HG03565 (cell line): ENCODE measurements around the gene EPHA3.

Experiments
- ATAC-seq: cut with Tn5 transposase; IDR thresholded peaks from one replicate; pipeline ENCODE4 v1.9.1; 2021; ENCODE audit warnings: mild to moderate bottlenecking, moderate library complexity; ENCODE audit not compliant: unreplicated experiment

EPHA3 gene

GRCh38 chr3:89223188-89223587, 115.8 kb downstream of the EPHA3 start:
- ATAC-seq = no peak

GRCh38 chr3:89227218-89227617, 119.8 kb downstream of the EPHA3 start:
- ATAC-seq = no peak

GRCh38 chr3:89227634-89228033, 120.2 kb downstream of the EPHA3 start:
- no peak for ATAC-seq

DNA sequence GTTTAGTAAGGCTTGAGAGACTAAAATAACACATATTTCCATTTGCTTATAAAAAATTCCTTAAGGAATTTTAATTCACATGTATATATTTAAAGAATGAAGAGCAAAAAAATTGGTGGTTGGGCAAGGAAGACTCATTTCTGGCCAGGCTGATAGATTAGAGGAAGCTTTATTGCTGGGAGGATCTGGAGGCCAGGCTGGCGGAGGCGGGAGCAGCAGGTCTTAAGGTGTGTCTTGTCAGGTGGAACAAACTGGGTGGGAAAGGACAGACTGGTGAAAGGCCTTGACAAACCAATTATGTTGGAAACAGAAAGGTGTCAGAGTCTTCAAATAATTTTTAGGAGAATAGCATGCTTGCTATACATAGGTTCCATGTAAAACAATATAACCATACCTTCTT, 124.7 kb downstream of the EPHA3 start:
- no peak for ATAC-seq

- ATAC-seq = no peak
Measured at GRCh38 chr3:89234620-89235019, 127.2 kb downstream of the EPHA3 start.

DNA sequence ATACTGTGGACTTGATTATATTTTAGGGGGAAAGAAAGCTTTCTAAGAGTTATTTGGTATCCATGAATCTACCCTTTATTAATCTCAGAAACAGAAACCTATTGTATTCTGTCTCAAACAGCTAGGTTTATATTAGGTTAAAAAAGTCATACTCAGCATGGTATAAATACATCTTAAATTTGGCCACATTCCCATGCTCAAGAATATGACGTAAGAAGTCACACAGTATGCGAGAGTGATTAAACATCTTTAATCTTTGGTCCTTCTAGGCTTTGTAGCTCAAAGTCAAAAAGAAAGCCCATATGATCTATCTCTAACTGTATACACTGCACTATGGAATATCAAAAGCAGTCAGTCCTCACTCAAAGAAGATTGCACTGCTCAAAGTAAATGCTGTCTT, 131.4 kb downstream of the EPHA3 start:
- ATAC-seq = no peak

- no peak for ATAC-seq
Measured at GRCh38 chr3:89239774-89240173, 132.4 kb downstream of the EPHA3 start.

GRCh38 chr3:89245612-89246011, 138.2 kb downstream of the EPHA3 start:
- no peak for ATAC-seq

- ATAC-seq = no peak
Measured at GRCh38 chr3:89246326-89246725, 138.9 kb downstream of the EPHA3 start.

GRCh38 chr3:89250742-89251141, 143.3 kb downstream of the EPHA3 start:
- no peak for ATAC-seq

DNA sequence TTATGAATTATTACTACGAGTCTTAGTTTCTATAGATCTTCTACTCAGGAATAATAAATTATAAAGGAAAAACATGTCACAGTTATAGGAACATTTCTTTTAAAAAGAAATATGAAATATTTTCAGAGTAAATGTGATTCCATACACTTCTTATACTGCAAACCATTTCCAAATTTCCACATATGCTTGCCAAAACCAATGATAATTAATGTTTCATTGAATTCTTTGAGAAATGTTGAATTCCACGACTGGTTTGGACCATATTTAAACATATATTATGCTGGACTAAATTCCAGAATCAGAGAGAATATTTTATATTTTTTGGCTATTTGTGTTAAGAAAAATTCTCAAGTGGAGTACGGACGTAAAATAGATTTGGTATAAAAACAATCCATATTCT, 144.6 kb downstream of the EPHA3 start:
- ATAC-seq = no peak

- no peak for ATAC-seq
Measured at GRCh38 chr3:89252860-89253259, 145.4 kb downstream of the EPHA3 start.

GRCh38 chr3:89256395-89256794, 149.0 kb downstream of the EPHA3 start:
- no peak for ATAC-seq

- no peak for ATAC-seq
Measured at GRCh38 chr3:89256882-89257281, 149.5 kb downstream of the EPHA3 start.

DNA sequence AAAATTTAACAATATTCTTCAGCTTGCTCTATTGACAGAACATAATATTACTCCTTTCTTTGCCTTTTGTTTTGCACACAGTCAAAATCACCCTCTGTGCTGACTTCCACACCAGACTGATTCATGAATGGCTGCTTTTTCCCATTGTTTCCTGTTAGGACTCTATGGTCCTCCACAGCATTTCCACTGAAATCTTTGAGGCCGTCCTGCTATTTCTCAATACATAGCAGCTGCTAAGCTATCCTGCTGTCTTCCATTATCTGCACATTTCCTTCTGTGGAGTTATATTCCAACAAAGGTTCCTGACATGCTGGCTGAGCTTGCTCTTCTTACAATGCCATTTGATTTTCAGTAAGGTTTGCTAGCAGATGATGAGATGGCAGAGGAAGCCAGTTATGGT, 153.3 kb downstream of the EPHA3 start:
- ATAC-seq = no peak

DNA sequence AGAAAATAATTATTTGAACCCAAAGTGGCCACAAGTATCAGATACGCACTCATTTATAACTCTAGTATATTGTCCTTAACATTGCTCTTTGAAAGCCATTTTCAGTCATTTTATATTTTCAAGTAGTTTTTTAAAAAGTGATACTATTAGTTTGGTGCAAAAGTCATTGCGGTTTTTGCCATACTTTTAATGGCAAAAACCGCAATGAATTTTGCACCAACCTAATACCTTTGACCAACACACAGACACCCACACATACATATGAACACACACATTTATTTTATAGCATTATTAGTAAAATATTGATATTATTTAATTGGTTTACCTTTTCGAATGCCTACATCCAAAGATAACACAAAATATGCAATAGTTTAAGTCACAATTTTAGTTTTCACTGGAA, 154.3 kb downstream of the EPHA3 start:
- no peak for ATAC-seq

GRCh38 chr3:89262309-89262929, 155.0 kb downstream of the EPHA3 start:
- no peak for ATAC-seq

DNA sequence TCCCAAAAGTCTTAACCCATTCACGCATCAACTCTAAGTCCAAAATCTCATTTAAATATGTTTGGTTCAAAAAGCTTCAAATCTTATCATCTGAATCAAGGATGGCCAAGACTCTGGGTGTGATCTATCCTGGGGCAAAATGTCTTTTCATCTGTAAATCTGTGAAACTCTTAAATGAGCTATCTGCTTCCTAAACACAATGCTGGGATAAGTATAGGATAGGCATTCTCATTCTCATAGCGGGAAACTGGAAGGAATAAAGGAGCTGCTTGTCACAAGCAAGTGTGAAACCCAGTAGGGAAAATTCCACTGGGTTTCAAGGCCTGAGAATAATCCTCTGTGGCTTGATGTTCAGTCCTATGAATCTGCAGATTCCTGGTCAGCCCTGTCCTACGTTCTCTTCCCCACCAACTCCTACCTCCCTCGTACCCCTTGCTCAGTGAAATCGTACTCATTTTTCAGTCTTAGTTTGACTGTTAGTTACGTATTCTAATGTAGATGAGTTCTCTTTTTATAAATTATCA, 156.7 kb downstream of the EPHA3 start:
- ATAC-seq = no peak

DNA sequence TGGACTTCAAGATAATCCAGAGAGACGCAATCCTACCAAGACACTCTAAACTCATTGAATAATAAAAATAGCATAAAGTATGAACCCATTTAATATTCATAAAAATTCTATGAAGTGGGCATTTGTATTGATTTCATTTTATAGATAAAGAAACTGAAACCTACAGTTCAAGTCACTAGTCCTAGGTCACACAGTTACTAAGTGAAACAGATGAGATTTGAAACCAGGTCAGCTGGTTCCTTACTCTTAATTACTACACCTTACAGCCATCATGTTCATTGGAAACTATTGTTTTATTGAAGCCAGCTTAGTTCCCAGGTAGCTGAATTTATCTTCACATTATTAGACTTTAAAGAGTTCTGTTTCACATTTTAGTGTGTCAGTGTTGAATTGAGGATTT, 158.7 kb downstream of the EPHA3 start:
- no peak for ATAC-seq

- no peak for ATAC-seq
Measured at GRCh38 chr3:89268059-89268458, 160.6 kb downstream of the EPHA3 start.

DNA sequence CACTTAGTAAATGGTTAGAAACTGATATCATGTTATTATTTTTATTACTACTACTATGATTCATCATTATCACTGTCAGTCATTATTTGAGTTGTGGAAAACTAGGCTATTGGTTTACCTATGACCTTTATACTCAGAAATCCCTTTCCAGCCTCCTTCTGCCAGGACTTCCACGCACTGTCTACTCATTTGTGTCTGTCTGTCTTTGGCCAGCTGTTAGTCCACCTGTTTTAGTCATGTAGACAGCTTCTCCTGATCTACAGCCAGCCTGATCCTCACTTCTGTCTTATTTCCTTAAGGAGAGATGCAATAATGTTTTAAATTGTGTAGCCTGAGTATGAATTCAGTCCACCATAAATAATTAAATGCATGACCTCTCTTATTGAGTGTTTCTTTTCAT, 162.8 kb downstream of the EPHA3 start:
- no peak for ATAC-seq

DNA sequence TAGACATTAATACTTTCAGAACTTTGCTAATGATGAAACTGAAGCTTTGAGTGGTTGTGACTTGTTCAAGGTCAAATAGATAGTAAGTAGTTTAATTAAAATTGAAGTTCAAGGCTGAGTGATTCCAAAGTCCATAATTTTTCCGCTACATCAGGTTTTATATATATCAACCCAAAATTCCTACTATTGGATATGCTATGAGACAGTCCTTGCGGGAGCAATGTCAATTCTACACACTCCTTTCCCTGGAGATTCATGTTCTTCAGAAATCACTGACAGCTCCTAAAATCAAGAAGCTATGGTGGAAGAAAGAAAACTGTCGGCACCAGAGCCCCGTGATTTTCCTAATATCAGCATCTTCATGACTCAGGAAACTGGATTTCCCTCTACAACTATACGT, 167.6 kb downstream of the EPHA3 start:
- no peak for ATAC-seq

DNA sequence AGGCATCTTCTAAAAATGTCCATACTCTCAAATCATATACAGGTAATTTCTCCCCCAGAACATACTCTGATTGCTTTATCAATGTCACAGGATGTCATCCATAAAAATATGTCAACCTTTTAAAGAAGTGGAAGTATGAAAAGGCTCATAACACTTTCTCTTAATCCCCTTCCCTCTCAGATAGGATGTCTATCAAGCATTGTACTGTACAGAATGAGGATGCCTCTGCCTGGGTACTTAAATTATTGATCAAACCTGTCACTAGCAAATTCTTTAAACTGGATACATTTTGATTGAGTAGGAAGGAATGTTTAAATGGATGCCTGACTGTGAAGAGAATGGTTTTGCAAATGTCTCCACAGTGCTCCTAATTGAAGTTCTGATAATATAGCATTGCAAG, 168.7 kb downstream of the EPHA3 start:
- no peak for ATAC-seq
